ENCODE data around the gene CA14.
A peak's percentile ranks its signal among the peaks of the same experiment; 100 is the strongest.
"Not testable (repeated sequence)": the region's sequence is repeated elsewhere in the genome, so short reads cannot be mapped to it uniquely, and the experiment has no call there.

CA14 gene

GRCh38 chr1:150281758-150282557 lies 24.4 kb downstream of the CA14 start, which contains the start of gene CIART:
Gene CIART, plus strand, starts transcription at chr1:150282554. Its CDS starts 714 bp downstream, at chr1:150283268.
- DNase-seq = peak; percentile 79

- DNase-seq = no peak
Measured at GRCh38 chr1:150282558-150282958, 25.0 kb downstream of the CA14 start.

DNA sequence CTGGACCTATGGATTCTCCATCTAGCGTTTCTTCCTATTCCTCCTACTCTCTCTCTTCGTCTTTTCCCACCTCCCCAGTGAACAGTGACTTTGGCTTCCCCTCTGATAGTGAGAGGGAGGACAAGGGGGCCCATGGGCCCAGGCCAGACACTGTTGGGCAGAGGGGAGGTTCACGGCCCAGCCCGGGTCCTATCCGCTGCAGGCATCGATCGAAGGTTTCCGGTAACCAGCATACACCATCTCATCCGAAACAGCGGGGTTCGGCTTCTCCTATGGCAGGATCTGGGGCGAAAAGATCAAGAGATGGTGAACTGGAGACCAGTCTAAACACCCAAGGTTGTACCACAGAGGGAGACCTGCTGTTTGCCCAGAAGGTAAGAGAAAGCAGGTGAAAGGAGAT lies 25.7 kb downstream of the CA14 start:
- no peak for DNase-seq

DNA sequence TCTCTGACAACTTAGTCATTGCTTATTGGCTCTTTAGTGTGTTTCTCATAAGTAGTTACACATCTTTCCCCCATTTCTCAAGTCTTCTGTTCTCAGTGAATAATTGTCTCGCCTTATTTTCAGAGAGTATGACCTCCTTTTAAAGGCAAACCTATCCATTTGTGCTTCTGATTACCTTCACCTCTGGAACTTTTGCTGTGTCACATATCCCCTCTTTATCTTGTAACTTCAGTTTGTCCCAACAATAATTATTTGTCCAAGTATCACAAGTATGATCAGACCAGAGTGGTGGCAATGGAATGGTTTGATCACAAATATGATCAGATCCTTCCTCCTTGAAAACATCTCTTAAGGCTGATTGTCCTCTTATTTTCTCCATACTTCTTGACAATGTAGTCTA lies 30.8 kb downstream of the CA14 start:
- DNase-seq = no peak

DNA sequence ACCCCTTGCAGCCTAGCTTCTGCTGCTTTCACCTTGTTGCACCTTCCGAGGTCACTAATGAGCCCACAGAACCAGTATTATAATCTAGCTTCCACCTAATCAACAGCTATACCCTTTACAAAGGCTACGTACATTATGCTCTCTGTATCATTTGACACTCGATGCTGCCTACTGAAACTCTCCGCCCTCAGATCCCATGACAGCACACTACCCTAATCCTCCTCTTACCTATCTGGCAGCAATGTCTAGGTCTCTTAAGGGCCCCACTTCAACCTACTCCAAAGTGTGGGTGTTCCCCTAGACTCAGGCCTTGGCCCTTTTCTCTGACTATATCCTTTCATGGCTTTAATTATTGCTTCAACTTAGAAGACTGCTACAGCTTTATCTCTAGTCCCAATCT lies 31.2 kb downstream of the CA14 start:
- no peak for DNase-seq

- DNase-seq = peak; percentile 91
Measured at GRCh38 chr1:150293433-150294253, 36.1 kb downstream of the CA14 start, which contains the start of gene MRPS21. Gene MRPS21, plus strand, starts transcription at chr1:150293861. Its CDS starts 506 bp downstream, at chr1:150294367.

DNA sequence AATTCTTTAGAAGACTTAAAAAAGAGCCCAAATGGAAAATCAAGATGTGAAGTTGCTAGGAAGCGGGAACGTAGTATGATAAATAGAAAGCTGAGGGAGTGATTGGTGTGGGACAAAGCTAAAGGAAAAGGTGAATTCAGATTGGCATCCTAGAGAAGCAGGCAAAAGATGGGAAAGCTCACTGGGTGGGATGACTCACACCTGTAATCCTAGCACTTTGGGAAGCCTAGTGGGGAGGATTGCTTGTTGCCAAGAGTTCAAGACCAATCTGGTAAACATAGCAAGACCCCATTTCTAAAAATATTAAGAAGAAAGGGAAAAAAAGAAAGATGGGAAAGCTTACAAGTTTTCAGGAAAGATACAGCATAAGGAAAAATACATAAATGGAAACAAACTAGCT lies 37.9 kb downstream of the CA14 start:
- DNase-seq = no peak

DNA sequence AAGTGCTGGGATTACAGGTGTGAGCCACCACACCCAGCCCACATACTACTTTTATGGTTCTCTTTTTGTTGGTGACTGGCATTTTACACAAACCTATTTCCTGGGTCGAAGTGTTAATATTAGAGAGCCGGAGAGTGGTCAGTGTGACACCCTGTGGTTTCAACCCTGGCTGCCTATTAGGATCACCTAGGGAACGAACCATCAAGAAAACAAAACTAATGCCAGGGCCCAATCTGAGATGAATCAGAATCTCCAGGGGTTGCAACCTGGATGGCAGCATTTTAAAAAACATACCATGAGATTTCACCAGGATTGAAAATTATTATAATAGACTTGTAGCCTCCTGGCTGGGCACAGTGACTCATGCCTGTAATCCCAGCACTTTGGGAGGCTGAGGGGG lies 42.1 kb downstream of the CA14 start:
- no peak for DNase-seq

DNA sequence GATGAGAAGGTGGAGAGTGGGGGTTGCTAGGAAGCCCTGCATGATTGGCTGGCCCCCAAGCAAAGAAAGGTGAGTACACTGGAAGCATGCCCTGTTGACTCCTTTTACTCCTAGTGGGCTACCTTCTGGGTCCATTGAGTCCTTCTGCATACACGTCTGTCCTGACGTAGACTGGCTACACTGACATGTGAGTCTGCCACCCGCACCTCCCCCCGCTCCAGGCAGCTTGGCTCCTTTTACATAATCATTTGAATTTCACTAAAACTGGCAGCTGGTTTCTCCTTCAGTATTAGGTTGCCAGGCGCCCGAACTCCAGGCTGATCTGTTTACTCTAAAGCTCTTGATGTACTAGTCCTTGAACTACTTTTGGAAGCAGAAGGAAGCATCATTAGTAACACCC lies 44.8 kb downstream of the CA14 start:
- no peak for DNase-seq

DNA sequence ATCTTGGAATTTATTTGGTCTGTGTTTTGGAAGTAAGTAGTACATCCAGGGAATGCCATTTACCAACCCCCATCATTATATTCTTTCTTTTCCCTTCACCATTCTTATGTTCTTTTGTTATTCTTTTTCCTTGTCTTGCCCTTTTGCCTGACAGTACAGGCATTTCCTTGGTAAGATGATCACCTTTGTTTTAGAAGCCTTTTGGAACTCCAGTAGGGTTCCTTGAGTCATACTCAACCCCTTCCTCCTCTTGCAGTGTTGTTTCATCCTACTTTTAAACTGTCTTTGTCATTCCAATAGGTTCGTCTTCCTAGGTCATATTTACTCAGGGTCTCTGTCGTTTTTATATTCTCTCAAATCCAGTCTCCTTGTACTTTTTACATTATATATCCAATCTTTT lies 45.3 kb downstream of the CA14 start:
- DNase-seq = no peak

DNA sequence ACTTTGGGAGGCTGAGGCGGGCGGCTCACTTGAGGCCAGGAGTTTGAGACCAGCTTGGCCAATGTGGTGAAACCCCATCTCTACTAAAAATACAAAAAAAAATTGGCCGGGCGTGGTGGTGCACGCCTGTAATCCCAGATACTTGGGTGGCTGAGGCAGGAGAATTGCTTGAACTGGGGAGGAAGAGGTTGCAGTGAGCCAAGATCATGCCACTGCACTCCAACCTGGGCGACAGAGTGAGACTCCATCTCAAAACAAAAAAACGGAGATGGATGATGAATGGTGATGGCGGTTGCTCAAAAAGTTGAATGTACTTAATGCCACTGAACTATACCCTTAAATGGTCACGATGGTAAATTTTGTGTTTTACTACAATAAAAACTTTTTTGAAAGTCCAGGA lies 51.0 kb downstream of the CA14 start:
- DNase-seq = not testable (repeated sequence)

DNA sequence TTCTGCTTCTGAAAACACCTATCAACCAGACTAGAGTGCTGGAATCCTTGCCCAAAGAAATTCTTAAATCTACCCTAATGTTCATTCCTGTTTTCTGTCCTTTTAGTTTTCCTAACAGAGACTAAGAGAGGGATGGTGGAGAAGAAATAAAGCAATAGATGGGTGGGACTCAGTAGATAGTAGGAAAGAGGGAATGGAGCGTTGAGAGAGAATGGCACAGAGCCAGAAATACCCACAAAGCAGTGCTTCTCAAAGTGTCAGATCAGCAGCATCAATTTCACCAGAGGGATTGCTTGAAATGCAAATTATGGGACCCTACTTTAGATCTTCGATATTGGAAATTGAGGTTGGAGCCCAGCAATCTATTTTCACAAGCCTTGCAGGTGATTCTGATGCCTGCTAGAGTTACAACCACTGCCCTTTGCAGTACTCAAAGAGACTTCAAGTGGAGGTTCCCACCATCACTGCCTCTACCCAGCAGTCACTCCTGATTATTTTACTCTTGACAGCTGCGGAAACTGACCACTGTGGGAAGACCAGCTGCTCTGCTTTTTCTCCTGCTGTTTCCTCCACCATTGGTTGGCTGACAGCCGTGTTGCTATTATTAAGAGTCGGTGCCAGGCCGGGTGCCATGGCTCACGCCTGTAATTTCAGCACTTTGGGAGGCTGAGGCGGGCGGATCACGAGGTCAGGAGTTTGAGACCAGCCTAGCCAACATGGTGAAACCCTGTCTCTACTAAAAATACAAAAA lies 52.4 kb downstream of the CA14 start:
- DNase-seq = no peak

- DNase-seq = no peak
Measured at GRCh38 chr1:150311762-150312161, 54.2 kb downstream of the CA14 start.

Data from stimulated activated CD4-positive, alpha-beta T cell treated with anti-CD3 and anti-CD28 coated beads, Interleukin-4, amount 100 ng/mL, for 24 hours (primary cell).